Amniotic stem cell (primary cell): ENCODE measurements around the gene MCRIP2.
"Not testable (repeated sequence)": the region's sequence is repeated elsewhere in the genome, so short reads cannot be mapped to it uniquely, and the experiment has no call there.

Source experiments
- DNase-seq: peaks from one replicate; lab custom pipeline; 2025; lab: John Stamatoyannopoulos, UW

Gene MCRIP2

GRCh38 chr16:641326-642188, at the start of gene MCRIP2:
MCRIP2 (plus strand) TSS chr16:641828; CDS start chr16:641992, 164 bp downstream.
- DNase-seq, result peak; percentile 31

GRCh38 chr16:591892-592517, 49.6 kb upstream of the MCRIP2 start:
- no peak for DNase-seq

GRCh38 chr16:592518-593306, 48.9 kb upstream of the MCRIP2 start:
- DNase-seq, result no peak

GRCh38 chr16:593406-593805, 48.2 kb upstream of the MCRIP2 start:
- DNase-seq, result no peak

- no peak for DNase-seq
These were observed 47.8 kb upstream of the MCRIP2 start for GRCh38 chr16:593807-594206.

GRCh38 chr16:595094-595528, 46.5 kb upstream of the MCRIP2 start:
- no peak for DNase-seq

- no peak for DNase-seq
These were observed 45.5 kb upstream of the MCRIP2 start for GRCh38 chr16:595942-596735.

- DNase-seq, result no peak
These were observed 44.9 kb upstream of the MCRIP2 start for GRCh38 chr16:596736-597060.

GRCh38 chr16:597655-598054, 44.0 kb upstream of the MCRIP2 start:
- DNase-seq, result not testable (repeated sequence)

- no peak for DNase-seq
These were observed 42.5 kb upstream of the MCRIP2 start for GRCh38 chr16:598823-599739.

GRCh38 chr16:600781-601180, 40.8 kb upstream of the MCRIP2 start:
- DNase-seq, result no peak

GRCh38 chr16:603933-604332, 37.7 kb upstream of the MCRIP2 start:
- no peak for DNase-seq

- no peak for DNase-seq
These were observed 34.8 kb upstream of the MCRIP2 start for GRCh38 chr16:606656-607307.

- DNase-seq, result no peak
These were observed 33.6 kb upstream of the MCRIP2 start for GRCh38 chr16:608019-608418.

GRCh38 chr16:609316-609715, 32.3 kb upstream of the MCRIP2 start:
- DNase-seq, result no peak

GRCh38 chr16:609984-610383, 31.6 kb upstream of the MCRIP2 start:
- DNase-seq, result no peak

GRCh38 chr16:610513-611381, 30.9 kb upstream of the MCRIP2 start:
- DNase-seq, result no peak

- DNase-seq, result no peak
These were observed 26.5 kb upstream of the MCRIP2 start for GRCh38 chr16:615122-615521.
